ENCODE results near the gene BRD8. TPM values are rescaled to one million over a fixed set of nuclear protein-coding genes. Genes with fewer than 3 reads are reported as not detected.

Gene BRD8
- total and polyA plus RNA-seq, 2 donors (not counting 1 experiment from before 2014, with no cell fraction given) = 22.9 to 98.9 TPM

DNA sequence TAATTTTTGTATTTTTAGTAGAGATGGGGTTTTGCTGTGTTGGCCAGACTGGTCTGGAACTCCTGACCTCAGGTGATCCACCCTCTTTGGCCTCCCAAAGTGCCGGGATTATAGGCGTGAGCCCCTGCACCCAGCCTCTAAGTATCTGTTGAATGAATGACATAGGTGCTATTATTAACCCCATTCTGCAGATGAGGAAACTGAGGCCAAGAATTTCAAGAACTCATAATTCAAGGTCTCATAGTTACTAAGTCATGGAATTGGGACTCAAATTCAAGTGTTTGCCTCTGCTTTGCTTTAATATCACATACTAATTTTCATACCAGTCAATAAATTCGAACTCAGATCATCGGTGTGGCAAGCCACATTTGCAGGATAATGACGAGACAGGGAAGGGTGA lies 2.4 kb upstream of the BRD8 start:
- 100% methylated on average over 1 of the region's 5 CpGs for WGBS (ENCODE audit: insufficient coverage)
- DNase-seq (no peak), ATAC-seq (ENCODE audit: low read depth) (no peak)
- no peaks in the 10 kb centered on the region for H4K20me1 ChIP-seq (ENCODE audit: control insufficient read depth, insufficient read depth, low read length, poor library complexity, severe bottlenecking)
- peaks cover 21% of the 10 kb centered on the region for H3K79me2 ChIP-seq (ENCODE audit: control insufficient read depth, insufficient read depth, low read length)
- H3K27ac ChIP-seq (ENCODE audit: low read length in 2 of 2) = no peak overlapping the region
- no peak overlapping the region for H3K4me2 ChIP-seq (replicated peaks; ENCODE audit: low read depth, low read length, poor library complexity, severe bottlenecking)
- intact Hi-C loops (cut with micrococcal nuclease) = loop anchor here (1.0 kb wide), 1 partner anchor 367 kb away; no protein-coding TSS in a partner anchor
- no peak overlapping the region for H3K9ac ChIP-seq (ENCODE audit: low read length)
- H2AFZ ChIP-seq (ENCODE audit: insufficient read depth, low read depth, low read length, poor library complexity, severe bottlenecking) = no peak overlapping the region
- H3K27me3 Mint-ChIP-seq = no peaks in the 10 kb centered on the region
- H3K4me1 ChIP-seq (ENCODE audit: control insufficient read depth in 2 of 2, insufficient read depth in 2 of 2, low read length in 2 of 2) = peaks cover 11 to 18% of the 10 kb centered on the region in 2 donors
- H3K27ac Mint-ChIP-seq = no peak overlapping the region
- peaks cover 7% of the 10 kb centered on the region for H3K4me1 Mint-ChIP-seq
- CTCF ChIA-PET = interaction anchor here (0.9 to 2.6 kb wide), 4 partner anchors 56 to 323 kb away, joined by 3 to 9 read pairs (median 4); no protein-coding TSS in a partner anchor
- H3K9me3 Mint-ChIP-seq (ENCODE audit: insufficient read depth) = no peaks in the 10 kb centered on the region
- TF ChIP-seq EZH2 (IDR thresholded peaks at IDR 0.05; ENCODE audit: borderline replicate concordance, insufficient read depth, low read depth, low read length, poor library complexity, severe bottlenecking) = no peak
- TF ChIP-seq, protein P1, sequence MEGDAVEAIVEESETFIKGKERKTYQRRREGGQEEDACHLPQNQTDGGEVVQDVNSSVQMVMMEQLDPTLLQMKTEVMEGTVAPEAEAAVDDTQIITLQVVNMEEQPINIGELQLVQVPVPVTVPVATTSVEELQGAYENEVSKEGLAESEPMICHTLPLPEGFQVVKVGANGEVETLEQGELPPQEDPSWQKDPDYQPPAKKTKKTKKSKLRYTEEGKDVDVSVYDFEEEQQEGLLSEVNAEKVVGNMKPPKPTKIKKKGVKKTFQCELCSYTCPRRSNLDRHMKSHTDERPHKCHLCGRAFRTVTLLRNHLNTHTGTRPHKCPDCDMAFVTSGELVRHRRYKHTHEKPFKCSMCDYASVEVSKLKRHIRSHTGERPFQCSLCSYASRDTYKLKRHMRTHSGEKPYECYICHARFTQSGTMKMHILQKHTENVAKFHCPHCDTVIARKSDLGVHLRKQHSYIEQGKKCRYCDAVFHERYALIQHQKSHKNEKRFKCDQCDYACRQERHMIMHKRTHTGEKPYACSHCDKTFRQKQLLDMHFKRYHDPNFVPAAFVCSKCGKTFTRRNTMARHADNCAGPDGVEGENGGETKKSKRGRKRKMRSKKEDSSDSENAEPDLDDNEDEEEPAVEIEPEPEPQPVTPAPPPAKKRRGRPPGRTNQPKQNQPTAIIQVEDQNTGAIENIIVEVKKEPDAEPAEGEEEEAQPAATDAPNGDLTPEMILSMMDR (IDR thresholded peaks at IDR 0.05) = no peak
- H3K9me3 ChIP-seq (ENCODE audit: control extremely low read depth in 1 of 3, control insufficient read depth in 2 of 3, insufficient read depth in 1 of 3, low read length in 2 of 3) = no peaks in the 10 kb centered on the region
- H3K4me3 Mint-ChIP-seq = no peak overlapping the region
- peaks cover 0 to 4% of the 10 kb centered on the region in 2 experiments for H3K36me3 ChIP-seq (replicated peaks in 1 of 2; ENCODE audit: control extremely low read depth in 1 of 2, control insufficient read depth in 1 of 2, extremely low read depth in 1 of 2, insufficient read depth in 2 of 2, low read length in 1 of 2)
- no peaks in the 10 kb centered on the region for H3K27me3 ChIP-seq (replicated peaks in 1 of 4; ENCODE audit: control extremely low read depth in 1 of 4, control insufficient read depth in 3 of 4, insufficient read depth in 4 of 4, low read length in 3 of 4)
- POLR2A ChIA-PET = no interaction called here
- no peak overlapping the region for H3K4me3 ChIP-seq (ENCODE audit: control extremely low read depth in 1 of 5, extremely low read depth in 1 of 5, insufficient read depth in 1 of 5, low read depth in 2 of 5, low read length in 4 of 5)

DNA sequence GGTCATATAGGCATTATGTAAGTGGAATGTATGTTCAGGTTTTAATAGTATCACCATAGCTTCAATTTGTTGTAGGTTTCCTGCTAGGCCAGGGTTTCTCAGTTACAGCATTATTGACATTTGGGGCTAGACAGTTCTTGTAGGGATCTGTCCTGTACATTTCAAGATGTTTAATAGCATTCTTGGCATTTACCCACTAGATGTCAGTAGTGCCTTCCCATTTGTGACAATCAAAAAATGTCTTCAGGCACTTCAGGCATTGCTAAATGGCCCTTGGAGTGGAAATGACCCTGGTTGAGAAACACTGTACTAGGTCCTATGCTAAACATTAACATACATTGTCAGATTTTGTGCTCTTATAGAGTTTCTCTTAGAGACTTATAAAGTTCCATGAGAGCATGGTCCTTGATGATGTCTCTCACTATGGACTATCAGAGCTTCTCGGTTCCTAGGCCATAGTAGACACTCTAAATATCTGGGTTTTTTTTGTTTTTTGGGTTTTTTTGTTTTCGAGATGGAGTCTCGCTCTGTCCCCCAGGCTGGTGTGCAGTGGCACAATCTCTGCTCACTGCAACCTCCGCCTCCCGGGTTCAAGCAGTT lies 1.9 kb upstream of the BRD8 start:
- no peak overlapping the region for H3K27ac Mint-ChIP-seq

More for the DNA sequence above, 1.9 kb upstream of the BRD8 start:
- Histone ChIP-seq H4K20me1 (ENCODE audit: control insufficient read depth, insufficient read depth, low read length, poor library complexity, severe bottlenecking) (no peaks in the 10 kb centered on the region), H3K27me3 (replicated peaks in 1 of 4; ENCODE audit: control extremely low read depth in 1 of 4, control insufficient read depth in 3 of 4, insufficient read depth in 4 of 4, low read length in 3 of 4) (no peaks in the 10 kb centered on the region), H3K4me2 (replicated peaks; ENCODE audit: low read depth, low read length, poor library complexity, severe bottlenecking) (no peak overlapping the region), H3K9me3 (ENCODE audit: control extremely low read depth in 1 of 3, control insufficient read depth in 2 of 3, insufficient read depth in 1 of 3, low read length in 2 of 3) (no peaks in the 10 kb centered on the region), H3K4me3 (ENCODE audit: control extremely low read depth in 1 of 5, extremely low read depth in 1 of 5, insufficient read depth in 1 of 5, low read depth in 2 of 5, low read length in 4 of 5) (no peak overlapping the region), H3K36me3 (replicated peaks in 1 of 2; ENCODE audit: control extremely low read depth in 1 of 2, control insufficient read depth in 1 of 2, extremely low read depth in 1 of 2, insufficient read depth in 2 of 2, low read length in 1 of 2) (peaks cover 0 to 4% of the 10 kb centered on the region in 2 experiments), H2AFZ (ENCODE audit: insufficient read depth, low read depth, low read length, poor library complexity, severe bottlenecking) (no peak overlapping the region), H3K27ac (ENCODE audit: low read length in 2 of 2) (no peak overlapping the region), H3K79me2 (ENCODE audit: control insufficient read depth, insufficient read depth, low read length) (peaks cover 27% of the 10 kb centered on the region), H3K4me1 (ENCODE audit: control insufficient read depth in 2 of 2, insufficient read depth in 2 of 2, low read length in 2 of 2) (peaks cover 11 to 18% of the 10 kb centered on the region in 2 donors), H3K9ac (ENCODE audit: low read length) (no peak overlapping the region)
- 100% methylated on average over 2 of the region's 5 CpGs for WGBS (ENCODE audit: insufficient coverage)
- TF ChIP-seq, protein P1 (IDR thresholded peaks at IDR 0.05) = peak; percentile 69
- TF ChIP-seq EZH2 (IDR thresholded peaks at IDR 0.05; ENCODE audit: borderline replicate concordance, insufficient read depth, low read depth, low read length, poor library complexity, severe bottlenecking) = no peak
- ATAC-seq (ENCODE audit: low read depth) = no peak
- POLR2A ChIA-PET = no interaction called here
- CTCF ChIA-PET = interaction anchor here (0.6 to 2.6 kb wide), 5 partner anchors 56 to 324 kb away, joined by 3 to 9 read pairs (median 3); no protein-coding TSS in a partner anchor
- Mint-ChIP-seq H3K27me3 (no peaks in the 10 kb centered on the region), H3K9me3 (ENCODE audit: insufficient read depth) (no peaks in the 10 kb centered on the region), H3K4me1 (peaks cover 7% of the 10 kb centered on the region), H3K4me3 (peak overlapping the region; percentile 76)
- intact Hi-C loops (cut with micrococcal nuclease) = loop anchor here (1.0 kb wide), 1 partner anchor 368 kb away; no protein-coding TSS in a partner anchor
- DNase-seq = peak; percentile 59

All from B cell (primary cell).